HG02798 (cell line): ENCODE data around the gene PDE4A.
"Not testable (repeated sequence)": the region's sequence is repeated elsewhere in the genome, so short reads cannot be mapped to it uniquely, and the experiment has no call there.

ENCODE experiments used
- ATAC-seq: cut with Tn5 transposase; IDR thresholded peaks from one replicate; pipeline ENCODE4 v1.9.1; 2021; ENCODE audit warnings: mild to moderate bottlenecking; ENCODE audit not compliant: unreplicated experiment, poor library complexity

PDE4A gene

DNA sequence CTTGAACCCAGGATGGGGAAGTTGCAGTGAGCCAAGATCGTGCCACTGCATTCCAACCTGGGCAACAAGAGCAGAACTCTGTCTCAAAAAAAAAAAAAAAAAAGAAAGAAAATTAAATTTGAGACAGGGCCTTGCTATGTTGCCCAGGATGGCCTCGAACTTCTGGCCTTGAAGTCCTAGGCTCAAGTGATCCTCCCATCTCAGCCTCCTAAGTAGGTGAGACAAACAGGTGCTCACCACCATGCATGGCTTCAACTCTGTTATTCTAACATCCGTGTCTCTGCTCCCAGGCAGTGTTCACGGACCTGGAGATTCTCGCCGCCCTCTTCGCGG is 40.3 kb downstream of the PDE4A start:
- ATAC-seq, result no peak

DNA sequence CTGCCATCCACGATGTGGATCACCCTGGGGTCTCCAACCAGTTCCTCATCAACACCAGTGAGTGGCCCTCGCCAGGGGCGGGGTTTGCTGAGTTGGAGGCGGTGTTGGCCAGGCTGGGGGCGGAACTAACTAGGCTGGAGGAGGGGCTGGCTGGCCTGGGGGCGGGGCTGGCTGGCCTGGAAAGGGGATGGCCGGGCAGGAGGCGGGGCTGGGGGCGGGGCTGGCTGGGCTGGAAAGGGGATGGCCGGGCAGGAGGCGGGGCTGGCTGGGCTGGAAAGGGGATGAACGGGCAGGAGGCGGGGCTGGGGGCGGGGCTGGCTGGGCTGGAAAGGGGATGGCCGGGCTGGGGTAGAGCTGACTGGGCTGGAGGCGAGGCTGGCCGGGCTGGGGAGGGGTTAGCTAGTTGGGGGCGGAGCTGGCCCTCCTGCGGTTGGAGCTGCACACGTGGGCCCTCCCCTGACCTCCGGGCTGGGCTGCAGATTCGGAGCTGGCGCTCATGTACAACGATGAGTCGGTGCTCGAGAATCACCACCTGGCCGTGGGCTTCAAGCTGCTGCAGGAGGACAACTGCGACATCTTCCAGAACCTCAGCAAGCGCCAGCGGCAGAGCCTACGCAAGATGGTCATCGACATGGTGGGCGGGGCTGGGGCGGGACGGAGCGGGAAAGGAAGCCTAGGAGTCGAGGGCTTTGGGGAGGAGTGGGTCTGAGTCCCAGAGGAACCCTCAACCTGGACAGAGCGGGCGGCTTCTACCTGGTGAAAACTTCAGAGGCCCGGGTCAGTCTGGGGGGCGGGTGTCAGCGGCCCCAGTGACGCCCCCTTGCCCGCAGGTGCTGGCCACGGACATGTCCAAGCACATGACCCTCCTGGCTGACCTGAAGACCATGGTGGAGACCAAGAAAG is 41.0 kb downstream of the PDE4A start:
- ATAC-seq, result peak; percentile 88

DNA sequence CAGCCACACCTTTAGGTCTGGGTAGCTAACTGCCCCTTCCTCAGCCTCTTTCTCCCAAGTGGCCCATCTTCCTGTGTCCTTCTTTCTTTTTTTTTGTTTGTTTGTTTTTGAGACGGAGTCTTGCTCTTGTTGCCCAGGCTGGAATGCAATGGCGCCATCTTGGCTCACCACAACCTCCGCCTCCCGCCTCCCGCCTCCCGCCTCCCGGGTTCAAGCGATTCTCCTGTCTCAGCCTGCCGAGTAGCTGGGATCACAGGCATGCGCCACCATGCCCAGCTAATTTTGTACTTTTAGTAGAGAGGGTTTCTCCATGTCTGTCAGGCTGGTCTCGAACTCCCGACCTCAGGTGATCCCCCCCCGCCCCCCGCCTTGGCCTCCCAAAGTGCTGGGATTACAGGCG is 41.7 kb downstream of the PDE4A start:
- not testable (repeated sequence) for ATAC-seq

DNA sequence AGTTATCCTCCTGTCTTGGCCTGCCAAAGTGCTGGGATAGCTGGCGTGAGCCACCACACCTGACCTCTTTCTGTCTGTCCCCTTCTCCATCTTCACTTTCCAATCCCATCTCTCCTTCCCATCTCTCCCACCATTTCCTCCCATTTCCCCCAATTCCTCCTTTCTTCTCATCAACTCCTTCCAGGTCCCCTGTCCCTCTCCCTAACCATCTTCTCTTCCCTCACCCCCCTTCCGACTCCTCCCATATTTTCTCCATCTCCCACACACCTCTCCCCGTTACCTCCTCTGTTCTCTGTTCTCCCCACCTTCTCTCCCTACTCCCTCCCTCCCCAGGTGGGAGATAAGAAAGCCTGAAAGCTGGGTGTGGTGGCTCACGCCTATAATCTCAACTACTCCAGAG is 42.2 kb downstream of the PDE4A start:
- no peak for ATAC-seq

DNA sequence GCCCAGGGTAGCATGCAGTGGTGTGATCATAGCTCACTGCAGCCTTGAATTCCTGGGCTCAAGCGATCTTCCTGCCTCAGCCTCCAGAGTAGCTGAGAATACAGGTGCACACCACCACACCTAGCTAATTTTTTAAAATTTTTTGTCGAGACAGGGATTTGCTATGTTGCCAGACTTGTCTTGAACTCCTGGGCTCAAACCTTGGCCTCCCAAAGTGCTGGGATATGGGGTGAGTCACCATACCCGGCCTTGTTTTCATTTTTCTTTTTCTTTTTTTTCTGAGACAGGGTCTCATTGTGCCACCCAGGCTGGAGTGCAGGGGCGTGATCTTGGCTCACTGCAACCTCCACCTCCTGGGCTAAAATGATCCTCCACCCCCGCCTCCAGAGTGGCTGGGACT is 44.1 kb downstream of the PDE4A start:
- ATAC-seq, result no peak

DNA sequence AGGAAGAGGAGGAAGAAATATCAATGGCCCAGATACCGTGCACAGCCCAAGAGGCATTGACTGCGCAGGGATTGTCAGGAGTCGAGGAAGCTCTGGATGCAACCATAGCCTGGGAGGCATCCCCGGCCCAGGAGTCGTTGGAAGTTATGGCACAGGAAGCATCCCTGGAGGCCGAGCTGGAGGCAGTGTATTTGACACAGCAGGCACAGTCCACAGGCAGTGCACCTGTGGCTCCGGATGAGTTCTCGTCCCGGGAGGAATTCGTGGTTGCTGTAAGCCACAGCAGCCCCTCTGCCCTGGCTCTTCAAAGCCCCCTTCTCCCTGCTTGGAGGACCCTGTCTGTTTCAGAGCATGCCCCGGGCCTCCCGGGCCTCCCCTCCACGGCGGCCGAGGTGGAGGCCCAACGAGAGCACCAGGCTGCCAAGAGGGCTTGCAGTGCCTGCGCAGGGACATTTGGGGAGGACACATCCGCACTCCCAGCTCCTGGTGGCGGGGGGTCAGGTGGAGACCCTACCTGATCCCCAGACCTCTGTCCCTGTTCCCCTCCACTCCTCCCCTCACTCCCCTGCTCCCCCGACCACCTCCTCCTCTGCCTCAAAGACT is 46.9 kb downstream of the PDE4A start:
- no peak for ATAC-seq

DNA sequence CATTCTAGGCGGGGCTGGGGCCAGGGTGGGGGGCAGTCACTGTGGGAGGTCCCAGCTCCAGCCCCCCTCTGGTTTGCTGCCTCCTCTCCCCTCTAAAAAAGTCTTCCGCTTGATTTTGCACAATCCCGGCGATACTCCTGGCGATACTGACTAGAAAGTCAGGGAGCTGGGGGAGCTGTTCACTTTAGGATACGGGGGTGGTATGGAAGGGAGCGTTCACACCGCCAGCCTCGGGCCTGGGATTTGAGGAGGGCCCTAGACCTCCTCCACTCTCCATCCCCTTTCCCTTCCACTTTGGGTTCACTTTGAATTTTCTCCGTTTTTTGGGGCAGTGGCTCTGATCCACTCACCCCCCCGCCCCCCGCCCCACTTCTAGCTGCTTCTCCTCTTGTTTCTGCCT is 47.8 kb downstream of the PDE4A start:
- no peak for ATAC-seq

DNA sequence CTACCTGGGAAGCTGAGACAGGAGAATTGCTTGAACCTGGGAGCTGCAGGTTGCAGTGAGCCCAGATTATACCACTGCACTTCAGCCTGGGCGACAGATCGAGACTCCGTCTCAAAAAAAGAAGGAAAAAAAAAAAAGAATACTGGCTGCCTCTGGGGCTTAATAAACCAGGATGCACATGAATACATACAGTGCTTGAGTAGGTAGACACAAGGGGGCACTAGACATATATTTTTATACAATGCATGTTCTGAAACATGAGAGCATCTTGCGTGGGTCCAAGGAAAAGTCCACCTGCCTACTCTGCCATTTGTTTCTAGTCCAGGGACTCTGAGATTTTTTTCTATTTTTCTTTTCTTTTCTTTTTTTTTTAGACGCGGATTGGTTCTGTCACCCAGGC is 51.6 kb downstream of the PDE4A start:
- ATAC-seq, result no peak

DNA sequence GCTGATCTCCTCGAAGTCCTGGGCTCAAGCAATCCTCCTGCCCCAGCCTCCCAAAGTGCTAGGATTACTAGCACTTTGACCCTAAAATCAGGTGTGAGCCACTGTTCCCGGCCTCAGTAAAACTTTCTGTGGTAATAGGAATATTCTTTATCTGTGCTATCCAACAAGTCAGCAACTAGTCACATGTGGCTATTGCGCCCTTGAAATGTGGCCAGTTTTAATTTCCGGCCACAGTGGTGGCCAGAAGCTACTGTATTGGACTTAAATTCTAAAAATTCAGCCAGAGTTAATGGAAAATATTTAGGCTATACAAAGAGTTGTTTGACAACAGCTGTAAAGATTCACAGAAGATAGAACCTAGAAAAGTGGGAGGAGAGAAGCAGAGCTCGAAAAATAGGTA is 52.9 kb downstream of the PDE4A start:
- no peak for ATAC-seq

DNA sequence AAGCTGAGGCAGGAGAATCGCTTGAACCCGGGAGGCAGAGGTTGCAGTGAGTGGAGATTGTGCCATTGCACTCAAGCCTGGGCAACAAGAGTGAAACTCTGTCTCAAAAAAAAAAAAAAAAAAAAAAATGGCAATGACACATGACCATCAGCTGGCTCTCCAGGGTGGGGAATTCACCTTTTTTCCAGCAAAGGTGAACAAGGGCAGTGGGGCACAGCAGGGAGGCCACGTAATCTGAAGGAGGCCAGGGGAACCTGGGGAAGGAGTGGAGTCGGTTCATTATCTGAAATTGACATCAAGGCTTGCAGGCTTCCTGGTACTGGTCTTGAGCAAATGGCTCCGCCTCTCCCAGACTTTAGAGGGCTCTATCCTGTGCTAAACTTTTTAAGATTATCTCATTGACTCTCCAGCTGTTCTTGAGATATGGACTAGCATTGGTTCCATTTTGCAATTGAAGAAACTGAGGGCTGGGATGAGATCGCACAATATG is 54.7 kb downstream of the PDE4A start:
- no peak for ATAC-seq

DNA sequence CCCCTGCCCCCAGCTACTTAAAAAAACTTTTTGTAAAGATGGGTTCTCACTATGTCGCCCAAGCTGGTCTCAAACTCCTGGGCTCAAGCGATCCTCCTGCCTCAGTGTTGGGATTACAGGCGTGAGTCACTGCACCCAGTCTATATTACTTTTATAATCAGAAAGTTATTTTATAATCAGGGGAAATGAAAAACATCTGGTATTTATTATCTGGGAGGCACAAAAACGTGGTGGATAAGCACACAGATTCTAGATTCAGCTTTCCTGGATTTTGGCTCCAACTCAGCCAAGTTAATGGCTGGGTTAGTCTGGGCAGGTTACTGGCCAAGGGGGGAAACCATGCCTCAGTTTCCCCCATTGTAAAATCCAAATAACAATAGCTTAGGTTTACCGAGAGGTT is 58.1 kb downstream of the PDE4A start:
- ATAC-seq, result no peak

DNA sequence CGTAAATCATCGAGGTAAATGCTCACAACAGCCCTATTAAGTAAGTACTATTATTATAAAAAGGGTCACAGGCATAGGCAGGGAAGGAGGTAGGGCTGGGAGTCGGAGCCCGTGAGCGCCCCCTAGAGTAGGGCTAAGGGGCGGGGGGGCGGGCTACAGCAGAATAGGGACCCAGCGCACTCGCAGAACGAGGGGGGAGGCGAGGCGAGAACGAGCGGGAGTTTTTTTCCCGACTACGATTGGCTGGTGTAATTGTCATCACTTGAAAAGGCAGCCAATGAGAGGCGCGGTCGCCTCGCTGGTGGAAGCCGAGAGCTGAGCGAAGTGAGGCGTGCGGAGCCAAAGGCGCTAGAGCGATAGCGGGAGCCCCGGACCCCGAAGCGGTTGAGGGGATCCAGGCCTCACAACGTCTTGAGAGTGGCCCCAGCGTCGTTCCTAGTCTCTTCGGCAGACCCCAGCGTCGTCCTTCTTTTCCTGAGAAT is 58.6 kb downstream of the PDE4A start:
- ATAC-seq, result peak; percentile 48

DNA sequence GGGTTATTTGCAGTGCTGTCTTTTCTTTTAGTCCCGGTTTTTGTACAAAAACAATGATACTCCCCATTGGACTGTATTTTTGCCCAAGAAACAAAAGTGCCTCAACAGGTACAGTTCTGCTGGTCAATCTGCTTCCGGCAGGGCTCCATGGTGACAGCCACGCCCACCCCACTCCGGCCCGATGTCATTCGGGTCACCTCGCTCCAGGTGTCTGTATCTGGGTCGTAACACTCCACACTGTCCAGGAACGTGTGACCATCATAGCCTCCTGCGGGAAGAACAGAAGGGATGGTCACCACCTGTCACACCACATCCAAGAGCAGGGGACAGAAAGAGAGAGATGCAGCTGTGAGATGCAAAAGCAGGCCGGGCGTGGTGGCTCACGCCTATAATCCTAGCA is 66.2 kb downstream of the PDE4A start:
- no peak for ATAC-seq

DNA sequence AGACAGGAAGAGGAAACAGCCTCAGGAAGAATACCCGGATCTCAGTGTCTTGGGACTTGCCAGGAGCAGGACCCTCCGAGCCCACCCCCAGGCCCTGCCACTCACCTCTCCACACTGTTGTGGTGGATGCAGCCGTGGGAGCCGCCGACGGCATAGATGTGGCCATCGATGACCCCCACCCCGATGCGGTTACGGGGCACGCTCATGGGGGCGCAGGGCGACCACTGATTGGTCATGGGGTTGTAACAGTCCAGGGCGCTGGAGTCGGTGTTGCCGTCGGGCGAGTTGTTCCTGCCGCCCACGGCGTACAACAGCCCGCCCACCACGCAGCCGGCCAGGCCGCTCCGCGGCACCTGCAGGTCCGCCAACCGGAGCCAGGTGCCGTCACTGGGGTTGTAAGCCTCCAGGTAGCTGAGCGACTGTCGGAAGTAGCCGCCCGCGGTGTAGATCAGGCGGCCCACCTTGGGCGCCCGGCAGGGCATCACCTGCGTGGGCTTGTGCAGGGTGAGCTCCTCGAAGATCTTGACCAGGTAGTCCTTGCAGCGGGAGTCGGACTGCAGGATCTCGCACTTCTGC is 71.2 kb downstream of the PDE4A start:
- no peak for ATAC-seq

DNA sequence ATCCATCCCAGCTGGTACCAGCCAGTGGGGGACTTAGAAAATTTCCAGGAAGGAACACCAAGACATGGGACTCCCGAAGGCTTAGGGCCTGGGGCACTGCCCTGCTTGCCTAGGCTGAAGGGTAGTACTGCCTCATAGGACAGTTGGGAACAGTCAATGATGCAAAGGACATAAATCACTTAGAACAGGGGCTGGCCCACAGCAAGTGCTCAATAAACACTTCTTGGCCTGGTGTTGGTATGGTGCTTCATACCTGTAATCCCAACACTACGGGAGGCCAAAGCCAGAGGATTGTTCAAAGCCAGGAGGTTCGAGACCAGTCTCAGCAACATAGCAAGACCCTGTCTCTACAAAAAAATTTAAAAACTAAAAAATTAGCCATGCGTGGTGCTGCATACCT is 77.0 kb downstream of the PDE4A start:
- ATAC-seq, result no peak

DNA sequence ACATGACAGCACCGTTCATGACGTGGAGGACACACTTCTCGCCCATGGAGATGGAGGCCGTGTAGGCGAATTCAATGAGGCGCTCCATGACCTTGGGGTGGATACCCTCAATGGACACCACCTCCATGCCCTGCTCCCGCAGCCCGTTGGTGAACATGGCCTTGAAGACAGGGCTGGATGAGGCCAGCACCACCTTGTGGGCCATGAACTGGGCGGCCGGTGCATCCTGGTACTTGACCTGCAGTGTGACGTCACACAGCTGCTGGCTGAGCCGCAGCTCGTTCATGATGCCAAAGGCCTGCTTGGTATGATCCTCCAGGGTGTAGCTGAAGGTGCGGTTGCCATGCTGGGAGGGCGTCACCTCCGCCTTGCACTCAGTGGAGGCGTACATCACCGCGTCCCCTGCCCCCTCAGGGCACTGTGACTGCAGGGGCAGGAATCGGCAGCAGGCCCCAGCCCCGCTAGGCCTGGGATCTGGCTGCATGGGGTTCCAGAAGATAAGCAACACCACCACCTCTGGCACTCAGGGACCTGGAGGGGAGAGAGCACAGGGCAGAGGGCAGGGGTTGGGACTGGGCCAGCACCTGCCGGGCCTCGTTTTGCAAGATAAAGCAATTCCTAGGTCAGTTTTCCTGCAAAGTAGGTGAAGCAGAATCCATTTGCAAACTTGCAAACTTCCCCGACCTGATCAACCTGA is 79.4 kb downstream of the PDE4A start:
- no peak for ATAC-seq

DNA sequence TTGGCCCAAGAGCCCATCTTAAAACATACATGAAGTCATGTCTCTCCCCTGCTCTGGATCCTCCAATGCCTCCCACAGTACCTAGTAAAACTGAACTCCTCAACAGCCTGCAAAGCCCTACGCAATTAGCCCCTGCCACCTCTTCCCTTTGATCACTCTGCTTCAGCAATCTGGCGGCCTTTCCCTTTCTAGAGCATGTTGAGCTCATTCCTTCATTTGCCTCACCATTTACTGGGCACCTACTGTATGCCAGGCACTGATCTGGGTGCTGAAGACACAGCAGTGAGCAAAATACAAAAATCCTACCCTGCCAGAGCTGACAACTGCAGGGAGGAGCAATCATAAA is 79.9 kb downstream of the PDE4A start:
- ATAC-seq, result no peak

DNA sequence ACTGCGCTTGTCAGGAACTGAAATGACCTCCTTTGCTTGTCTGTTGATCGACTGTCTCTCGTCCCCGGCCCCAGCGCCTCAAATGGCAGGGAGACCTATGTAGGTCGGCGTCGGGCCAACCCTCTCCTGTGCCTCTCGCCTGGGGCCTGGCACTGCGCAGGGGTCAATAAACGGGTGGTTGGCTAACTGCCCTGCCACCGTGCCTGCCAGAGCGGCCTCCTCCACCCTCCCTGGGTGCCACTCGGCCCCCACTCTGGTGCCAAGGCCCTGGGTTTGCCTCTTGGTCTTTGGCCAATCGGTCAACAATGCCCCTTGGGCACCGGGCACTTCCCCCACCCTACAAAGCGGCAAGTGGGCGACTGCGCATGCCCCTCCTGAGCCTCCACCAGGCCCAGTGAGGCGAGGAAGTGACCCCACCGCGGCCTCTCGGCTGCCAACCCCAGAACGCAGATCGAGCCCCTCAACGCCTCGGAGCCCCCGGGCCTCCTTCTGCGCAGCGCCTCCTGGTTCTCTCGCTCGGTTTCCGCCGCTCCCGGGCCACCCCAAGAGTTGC is 81.7 kb downstream of the PDE4A start:
- peak; percentile 44 for ATAC-seq

DNA sequence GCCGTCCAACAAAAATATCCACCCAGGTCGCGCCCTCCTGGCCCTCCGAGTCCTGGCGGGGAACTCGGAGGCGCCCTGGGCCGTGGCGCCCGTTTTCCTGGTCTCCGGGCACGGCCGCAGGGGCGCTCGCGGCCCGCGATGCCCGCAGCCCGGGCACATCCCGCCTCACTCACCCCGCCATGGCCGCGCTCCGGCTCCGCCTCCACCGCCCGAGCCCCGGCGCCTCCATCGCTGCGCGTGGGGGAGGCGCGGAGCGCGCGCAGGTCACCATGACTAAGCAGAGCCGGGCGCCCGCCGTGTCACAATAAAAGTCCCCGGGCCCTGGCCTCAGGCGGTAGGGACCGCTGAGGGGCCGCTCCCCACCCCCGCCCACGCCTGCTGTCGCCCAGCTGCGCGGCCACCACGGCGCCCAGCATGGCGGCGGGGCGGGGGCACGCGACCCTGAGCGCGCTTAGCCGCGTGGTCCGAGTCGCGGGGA is 82.2 kb downstream of the PDE4A start:
- ATAC-seq, result peak; percentile 90

DNA sequence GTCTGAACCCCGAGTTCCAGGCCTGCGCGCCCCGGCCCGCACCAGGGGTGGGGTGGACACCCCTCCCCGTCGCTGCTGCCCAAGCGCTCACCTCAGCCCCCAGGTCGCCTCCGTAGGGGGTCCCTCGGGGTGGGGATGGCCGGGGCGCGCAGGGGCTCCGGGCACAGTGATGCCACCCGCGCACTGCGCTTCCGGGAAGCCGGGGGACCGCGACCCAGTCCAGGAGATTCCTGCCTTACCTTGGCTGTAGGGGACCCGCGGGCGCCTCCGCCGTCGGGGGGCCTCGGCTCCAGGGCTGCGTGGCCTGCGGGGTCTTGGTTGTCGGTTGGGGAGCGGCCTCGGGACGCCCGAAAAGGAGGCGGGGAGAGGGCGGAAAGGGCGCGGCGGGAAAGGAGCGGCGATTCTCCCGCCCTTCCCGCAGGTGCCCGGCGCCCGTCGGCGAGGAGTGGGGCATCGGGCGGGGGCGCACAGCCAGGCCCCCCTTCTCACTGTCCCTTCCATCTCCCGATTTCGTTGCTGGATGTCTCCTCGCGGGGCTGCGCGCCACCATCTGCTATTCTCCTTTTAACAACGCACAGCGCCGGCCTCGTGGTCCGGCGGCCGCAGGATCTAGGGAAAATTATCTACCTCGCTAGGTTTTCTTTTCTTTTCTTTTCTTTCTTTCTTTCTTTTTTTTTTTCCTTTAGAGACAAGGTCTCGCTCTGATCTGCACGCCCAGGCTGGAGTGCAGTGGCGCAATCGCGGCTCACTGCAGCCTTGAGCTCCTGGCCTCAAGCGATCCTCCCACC is 82.9 kb downstream of the PDE4A start, which contains the start of gene KEAP1:
Gene KEAP1 (minus strand): TSS at position 355 of the 788 bp plus-strand sequence. CDS start 3,323 bp downstream, outside the sequence.
- peak; percentile 36 for ATAC-seq
